ENCODE results near the gene WFIKKN1.

GRCh38 chr16:586645-587590, 43.9 kb upstream of the WFIKKN1 start:
- TF ChIP-seq CTCF (conservative IDR thresholded peaks at IDR 0.05; ENCODE audit: low read depth, low read length), result no peak
- TF ChIP-seq POLR2A (IDR thresholded peaks at IDR 0.05; ENCODE audit: low read depth, low read length), result no peak; the same call in 1 of the 2 replicates
- TF ChIP-seq MXI1 (IDR thresholded peaks at IDR 0.05; ENCODE audit: borderline replicate concordance, low read depth, low read length), result no peak
- TF ChIP-seq FOS (IDR thresholded peaks at IDR 0.05; ENCODE audit: low read depth, low read length), result no peak
- TF ChIP-seq ELK1 (IDR thresholded peaks at IDR 0.05; ENCODE audit: borderline replicate concordance, low read depth, low read length), result no peak
- no peak for TF ChIP-seq RFX5 (IDR thresholded peaks at IDR 0.05; ENCODE audit: low read depth, low read length)
- TF ChIP-seq, protein P1, sequence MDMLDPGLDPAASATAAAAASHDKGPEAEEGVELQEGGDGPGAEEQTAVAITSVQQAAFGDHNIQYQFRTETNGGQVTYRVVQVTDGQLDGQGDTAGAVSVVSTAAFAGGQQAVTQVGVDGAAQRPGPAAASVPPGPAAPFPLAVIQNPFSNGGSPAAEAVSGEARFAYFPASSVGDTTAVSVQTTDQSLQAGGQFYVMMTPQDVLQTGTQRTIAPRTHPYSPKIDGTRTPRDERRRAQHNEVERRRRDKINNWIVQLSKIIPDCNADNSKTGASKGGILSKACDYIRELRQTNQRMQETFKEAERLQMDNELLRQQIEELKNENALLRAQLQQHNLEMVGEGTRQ (IDR thresholded peaks at IDR 0.05; ENCODE audit: low read depth, low read length), result no peak
- TF ChIP-seq NFE2L2 (IDR thresholded peaks at IDR 0.05; ENCODE audit: low read depth, low read length), result no peak
- no peak for TF ChIP-seq MAZ (IDR thresholded peaks at IDR 0.05; ENCODE audit: borderline replicate concordance, low read depth, low read length)
- no peak for TF ChIP-seq SMC3 (IDR thresholded peaks at IDR 0.05; ENCODE audit: low read depth, low read length)
- TF ChIP-seq BHLHE40 (IDR thresholded peaks at IDR 0.05; ENCODE audit: low read depth, low read length), result no peak
- no peak for TF ChIP-seq RAD21 (IDR thresholded peaks at IDR 0.05; ENCODE audit: low read length)
